NCI-H187 (cell line): ENCODE measurements around the gene GNG8.

Experiments
- DNase-seq, 2 experiments: peaks; one replicate each; lab custom pipeline; 2025; lab: John Stamatoyannopoulos, UW

The GNG8 gene

GRCh38 chr19:46635920-46636761 is at the start of gene GNG8:
GNG8 (minus strand) TSS chr19:46636202; CDS start chr19:46634682, 1,520 bp downstream.
- DNase-seq: no peak

DNA sequence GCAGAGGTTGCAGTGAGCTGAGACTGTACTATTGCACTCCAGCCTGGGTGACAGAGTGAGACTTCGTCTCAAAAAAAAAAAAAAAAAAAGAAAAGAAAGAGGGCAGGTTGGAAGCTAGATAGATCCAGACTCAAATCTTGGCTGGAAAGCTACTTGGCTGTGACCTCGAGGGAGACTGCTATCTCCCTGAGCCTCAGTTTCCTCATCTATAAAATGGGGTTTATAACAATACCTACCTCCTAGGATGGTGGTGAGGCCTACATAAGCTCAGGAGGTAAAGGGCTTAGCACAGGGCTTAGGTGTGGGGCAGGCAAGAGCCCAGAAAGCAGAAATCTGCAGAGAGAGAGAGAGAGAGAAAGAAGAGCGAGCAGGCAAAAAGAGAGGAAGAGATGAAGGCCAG is 49.2 kb upstream of the GNG8 start:
- DNase-seq: no peak

GRCh38 chr19:46678110-46678732 is 42.2 kb upstream of the GNG8 start:
- DNase-seq: no peak

DNA sequence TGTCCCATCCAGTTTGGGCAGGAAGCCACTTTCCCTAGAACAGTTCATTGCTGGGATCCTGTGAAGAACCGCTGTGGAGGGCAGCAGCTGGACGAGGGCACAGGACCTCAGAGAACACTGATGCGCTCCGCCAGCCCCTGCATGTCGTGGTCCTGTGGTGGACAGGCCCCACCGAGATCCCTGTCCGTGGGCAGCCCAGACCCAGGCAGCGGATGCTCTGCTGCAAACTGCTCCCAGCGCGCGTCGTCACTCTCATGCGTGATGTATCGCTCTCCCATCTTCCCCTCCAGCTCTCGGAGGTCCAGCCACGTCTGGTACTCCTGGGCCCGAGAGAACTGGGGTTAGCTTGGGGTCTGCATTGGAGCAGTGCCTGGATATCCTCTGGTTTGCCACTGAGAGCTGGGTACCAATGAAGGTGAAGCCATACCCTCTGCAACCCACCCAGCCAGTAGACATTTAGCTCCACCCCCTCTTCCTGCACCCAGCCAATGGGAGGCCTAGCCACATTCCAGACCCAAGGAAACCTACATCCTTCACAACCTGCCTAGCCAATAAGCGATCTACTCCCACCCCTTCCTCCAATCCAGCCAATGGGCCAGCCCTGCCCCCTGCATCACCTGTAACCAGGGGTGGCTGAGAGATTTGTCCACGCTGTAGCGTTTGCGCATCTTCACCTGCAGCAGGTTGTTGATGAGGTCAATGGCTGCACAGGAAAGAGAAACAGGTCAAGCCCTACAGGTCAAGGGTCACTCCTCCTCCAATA is 38.6 kb upstream of the GNG8 start:
- no peak for DNase-seq

DNA sequence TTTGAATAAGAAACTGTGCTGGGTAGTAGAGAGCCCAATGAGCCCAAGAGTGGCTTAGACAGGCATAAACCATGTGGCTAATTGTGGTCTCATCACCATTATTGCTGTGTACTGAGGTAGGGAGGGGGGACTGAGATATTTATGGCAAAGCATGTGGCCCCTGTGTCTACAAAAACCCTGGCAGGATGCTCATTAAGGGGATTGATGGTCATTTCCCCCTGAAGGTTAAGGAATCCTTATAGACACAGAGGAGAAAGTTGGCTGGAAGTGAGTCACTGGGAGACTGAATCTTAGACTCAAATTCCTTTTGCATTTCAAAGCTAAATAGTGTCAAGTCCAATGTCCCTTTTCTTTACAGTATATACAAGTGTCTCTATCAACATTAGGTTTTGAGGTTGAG is 34.8 kb upstream of the GNG8 start:
- no peak for DNase-seq

DNA sequence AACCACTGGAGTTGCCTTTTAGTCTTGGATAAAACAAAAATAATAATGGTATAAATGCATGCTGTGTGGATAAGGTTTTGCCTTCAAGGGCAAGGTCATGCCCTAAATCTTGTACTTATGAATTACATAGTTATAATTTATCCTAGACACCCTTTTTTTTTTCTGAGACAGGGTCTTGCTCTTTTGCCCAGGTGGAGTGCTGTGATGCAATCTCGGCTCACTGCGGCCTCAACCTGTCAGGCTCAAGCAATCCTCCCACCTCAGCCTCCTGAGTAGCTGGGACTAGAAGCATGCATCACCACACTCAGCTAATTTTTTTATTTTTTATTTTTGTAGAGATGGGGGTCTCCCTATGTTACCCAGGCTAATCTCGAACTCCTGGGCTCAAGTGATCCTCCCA is 32.7 kb upstream of the GNG8 start:
- DNase-seq: no peak

GRCh38 chr19:46665072-46665471 is 29.1 kb upstream of the GNG8 start:
- no peak for DNase-seq

DNA sequence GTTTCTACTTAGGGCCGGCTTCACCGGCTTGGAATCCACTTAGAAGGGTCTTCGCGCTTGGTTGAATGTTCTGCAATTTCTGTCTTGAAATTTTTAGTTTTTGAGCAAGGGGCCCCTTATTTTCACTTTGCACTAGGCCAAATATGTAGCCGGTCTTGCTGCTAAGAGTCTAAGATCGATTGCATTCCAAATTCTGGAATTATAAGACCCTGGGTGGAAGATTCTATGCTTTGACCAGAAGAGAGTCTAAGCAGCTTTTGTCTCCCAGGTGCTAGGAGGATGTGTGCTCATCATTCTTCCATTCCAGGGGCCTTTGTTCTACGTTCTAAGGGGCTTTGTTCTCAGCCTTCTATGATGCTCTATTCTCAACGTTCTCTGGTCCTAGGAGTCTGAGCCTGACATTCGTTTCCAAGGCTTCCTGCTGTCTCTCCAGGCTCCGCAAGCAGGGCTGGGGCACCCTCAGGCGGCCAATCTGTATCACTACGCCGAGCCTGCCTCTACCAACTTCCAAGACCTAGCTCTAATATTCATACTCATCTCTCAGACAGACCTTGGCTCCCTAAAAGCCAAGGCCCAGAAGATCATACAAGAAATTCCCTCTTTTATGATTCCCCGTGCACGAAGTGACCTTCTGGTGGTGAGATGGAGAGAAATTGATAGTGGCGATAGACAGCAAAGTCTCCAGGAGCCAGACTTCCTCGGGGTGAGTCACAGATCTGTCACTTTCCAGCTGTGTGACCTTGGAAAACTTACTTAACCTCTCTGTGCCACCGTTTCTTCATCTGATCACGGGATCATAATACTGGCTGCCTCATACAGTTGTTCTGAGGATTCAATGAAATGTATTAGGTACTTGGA is 26.0 kb upstream of the GNG8 start:
- DNase-seq: peak; percentile 78 to 85

GRCh38 chr19:46661020-46661731 is 25.2 kb upstream of the GNG8 start, which contains the start of gene DACT3:
DACT3 (minus strand) TSS chr19:46661182; CDS start chr19:46661064, 118 bp downstream.
- DNase-seq: peak; percentile 99 to 100

- no peak for DNase-seq
Measured at GRCh38 chr19:46660551-46661019, 24.6 kb upstream of the GNG8 start.

GRCh38 chr19:46660008-46660517 is 24.1 kb upstream of the GNG8 start:
- no peak for DNase-seq

DNA sequence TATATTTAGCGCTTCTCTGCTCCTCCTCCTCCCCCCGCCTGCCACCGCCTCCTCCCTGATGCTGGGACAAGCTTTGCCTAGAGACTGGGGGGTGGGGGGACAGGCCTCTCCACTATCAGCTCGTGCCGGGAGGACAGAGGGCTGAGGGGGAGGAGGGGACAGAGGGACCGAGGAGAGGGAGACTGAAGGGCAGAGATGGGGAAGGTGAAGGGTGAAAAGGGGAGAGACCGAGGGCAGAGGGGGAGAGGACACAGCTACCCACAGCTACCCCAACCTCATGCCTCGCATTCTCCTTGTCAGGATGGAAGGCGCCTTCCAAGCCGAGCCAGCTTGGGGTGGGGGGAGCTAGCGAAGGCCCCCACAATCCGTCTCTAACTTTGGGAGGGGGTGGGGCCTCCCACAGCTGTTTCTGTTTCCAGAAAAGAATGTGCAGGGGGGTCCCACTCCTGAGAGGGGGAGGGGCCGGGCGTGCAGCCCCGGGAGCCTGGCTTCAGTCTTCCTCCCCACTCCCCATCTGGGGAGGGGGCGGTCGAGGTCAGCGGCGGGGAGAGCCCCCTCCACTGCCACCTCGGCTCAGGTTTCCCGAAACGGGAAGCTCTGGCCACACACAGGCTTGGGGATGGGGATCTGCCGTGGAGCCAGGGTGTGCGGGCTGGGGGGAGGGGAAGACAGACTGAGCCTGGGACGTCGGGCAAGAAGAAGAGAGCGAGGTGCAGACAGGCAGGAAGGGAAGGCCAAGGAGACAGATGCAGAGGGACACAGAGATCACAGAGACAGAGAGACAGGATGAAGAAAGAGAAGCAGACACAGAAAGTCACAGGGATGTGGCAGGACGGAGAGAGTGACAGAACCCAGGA is 23.4 kb upstream of the GNG8 start:
- DNase-seq: no peak

GRCh38 chr19:46656541-46656940 is 20.5 kb upstream of the GNG8 start:
- no peak for DNase-seq

DNA sequence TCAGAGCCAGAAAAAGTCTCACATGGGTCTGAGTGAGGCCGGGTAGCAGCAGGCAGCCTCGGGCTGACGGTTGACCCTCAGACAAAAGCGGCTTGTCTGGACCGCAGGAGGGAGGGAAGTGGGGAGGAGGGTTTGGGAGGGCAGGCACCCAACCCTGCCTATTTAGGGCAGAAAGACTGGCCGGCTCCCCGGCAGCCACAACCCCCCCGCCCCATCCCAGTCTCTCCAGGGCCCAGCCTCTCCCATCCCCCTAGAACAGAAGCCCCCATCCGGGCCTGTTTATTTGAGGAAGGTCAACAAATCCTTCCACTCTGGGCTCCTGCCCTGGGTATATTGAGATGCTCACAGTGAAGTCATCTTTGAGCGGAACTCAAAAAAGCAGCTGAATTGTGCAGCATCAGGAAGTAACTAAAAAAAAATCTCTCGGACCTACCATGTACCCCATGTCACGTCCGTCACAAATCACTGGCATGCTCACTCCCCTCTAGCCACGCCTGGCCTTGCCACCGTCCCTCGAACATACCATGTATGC is 18.7 kb upstream of the GNG8 start:
- DNase-seq: no peak

GRCh38 chr19:46650445-46650844 is 14.4 kb upstream of the GNG8 start:
- DNase-seq: no peak

GRCh38 chr19:46648961-46649960 is 13.3 kb upstream of the GNG8 start:
- no peak for DNase-seq

DNA sequence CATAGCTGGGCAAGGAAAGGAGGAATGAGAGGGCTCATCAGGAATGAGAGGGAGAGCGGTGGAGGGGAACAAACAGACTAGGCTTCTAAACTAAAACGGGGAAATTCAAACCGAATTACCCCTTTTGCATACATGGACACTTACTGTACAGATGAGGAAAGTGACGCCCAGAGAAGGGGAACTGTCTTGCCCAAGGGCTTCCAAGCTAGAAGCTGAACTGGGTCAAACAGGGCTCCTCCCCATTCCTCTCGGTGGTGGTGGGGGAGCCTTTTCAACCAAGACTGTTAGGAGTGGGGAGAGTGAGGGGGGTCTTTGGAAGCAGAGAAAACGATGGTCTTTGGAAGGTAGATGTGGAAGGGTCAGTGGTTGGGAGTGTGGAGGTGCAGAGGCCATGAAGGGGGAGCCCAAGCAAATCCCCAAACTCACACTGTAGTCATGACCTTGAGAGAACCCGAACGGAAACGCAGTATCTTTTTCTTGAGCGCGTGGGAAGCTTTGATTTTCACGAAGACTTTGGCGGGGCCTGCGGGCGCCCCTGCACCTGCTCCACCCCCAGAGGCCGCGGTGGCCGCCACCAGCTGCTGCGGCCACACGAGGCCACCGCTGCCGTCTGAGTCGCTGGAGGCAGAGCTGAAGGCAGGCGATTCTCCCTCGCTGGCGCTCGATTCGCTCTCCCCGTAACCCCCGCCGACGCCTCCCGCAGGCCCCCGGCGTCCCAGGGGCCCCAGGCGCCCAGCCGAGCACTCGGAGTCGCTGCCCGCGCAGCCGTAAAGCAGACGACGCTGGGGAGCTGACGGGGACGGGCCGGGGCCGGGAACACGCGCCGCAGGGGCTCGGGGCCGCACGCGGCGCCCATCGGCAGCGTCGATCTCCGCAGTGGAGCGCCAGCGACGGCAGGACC is 12.3 kb upstream of the GNG8 start:
- DNase-seq: no peak
